Neural cell (in vitro differentiated cells): Measurements from ENCODE around the gene GDPD5. TPM values are rescaled to one million over a fixed set of nuclear protein-coding genes. Genes with fewer than 3 reads are reported as not detected.

Experiments
- H2AFZ ChIP-seq: fragments of 200-600, 300-800 bp; sonication (generic), shearing (Covaris generic); 2 replicates; pipeline ENCODE4 v1.6.0; 2014; ENCODE audit warnings: low read depth, mild to moderate bottlenecking, antibody characterized with exemption, low read length, moderate library complexity
- H3F3A ChIP-seq: fragments of 200-600 bp; shearing (Covaris generic); 2 replicates; pipeline ENCODE4 v1.6.1; 2016; ENCODE audit warnings: mild to moderate bottlenecking, moderate library complexity, mixed read lengths, antibody characterized with exemption, low read length; ENCODE audit not compliant: insufficient read depth, poor library complexity, severe bottlenecking
- H3K27ac ChIP-seq: fragments of 200-600, 300-800 bp; sonication (generic), shearing (Covaris generic); 2 replicates; pipeline ENCODE4 v1.5.1; 2014; ENCODE audit warnings: mild to moderate bottlenecking, low read length, moderate library complexity
- H3K27me3 ChIP-seq: fragments of 300-800, 200-600 bp; sonication (generic), shearing (Covaris generic); 2 replicates; pipeline ENCODE4 v1.6.0; 2014; ENCODE audit warnings: mild to moderate bottlenecking, low read depth, low read length, moderate library complexity; ENCODE audit not compliant: insufficient read depth
- H3K36me3 ChIP-seq: fragments of 300-800, 200-600 bp; sonication (generic), shearing (Covaris generic); 2 replicates; pipeline ENCODE4 v1.5.1; 2014; ENCODE audit warnings: mild to moderate bottlenecking, antibody characterized with exemption, low read length, moderate library complexity; ENCODE audit not compliant: insufficient read depth
- H3K4me2 ChIP-seq: fragments of 300-800, 200-600 bp; sonication (generic), shearing (Covaris generic); 2 replicates; pipeline ENCODE4 v1.6.0; 2014; ENCODE audit warnings: mild to moderate bottlenecking, low read length
- H3K4me3 ChIP-seq: fragments of 300-800, 200-600 bp; sonication (generic), shearing (Covaris generic); 2 replicates; pipeline ENCODE4 v1.5.1; 2014; ENCODE audit warnings: mild to moderate bottlenecking, low read length, moderate library complexity
- H3K79me2 ChIP-seq: fragments of 200-600 bp; shearing (Covaris generic); replicated peaks from 2 replicates; pipeline ENCODE4 v1.6.0; 2014; ENCODE audit warnings: mild to moderate bottlenecking, low read length, moderate library complexity; ENCODE audit not compliant: insufficient read depth
- H3K9ac ChIP-seq: fragments of 300-800, 200-600 bp; sonication (generic), shearing (Covaris generic); 2 replicates; pipeline ENCODE4 v1.6.1; 2016; ENCODE audit warnings: mild to moderate bottlenecking, low read length, mixed read lengths
- H3K9me2 ChIP-seq: fragments of 200-600 bp; shearing (Covaris generic); 2 replicates; pipeline ENCODE4 v1.6.1; 2016; ENCODE audit warnings: mild to moderate bottlenecking, low read length, mixed read lengths; ENCODE audit not compliant: insufficient read depth
- H3K9me3 ChIP-seq: fragments of 200-600, 300-800 bp; sonication (generic), shearing (Covaris generic); 2 replicates; pipeline ENCODE4 v1.6.1; 2016; ENCODE audit warnings: mild to moderate bottlenecking, mixed run types, low read length, moderate library complexity, mixed read lengths
- H4K20me1 ChIP-seq: fragments of 200-600 bp; shearing (Covaris generic); 2 replicates; pipeline ENCODE4 v1.6.1; 2016; ENCODE audit warnings: mild to moderate bottlenecking, mixed run types; ENCODE audit not compliant: insufficient read depth
- EP300 ChIP-seq: fragments of 450-650 bp; conservative IDR thresholded peaks from 2 replicates; pipeline ENCODE4 v1.6.1; 2014; ENCODE audit warnings: antibody characterized with exemption, mild to moderate bottlenecking, moderate library complexity; ENCODE audit not compliant: poor library complexity, severe bottlenecking
- EZH2 ChIP-seq: fragments of 200-600, 300-800 bp; shearing (Covaris generic), sonication (generic); IDR thresholded peaks from 2 replicates; pipeline ENCODE4 v1.6.1; 2014; ENCODE audit warnings: antibody characterized with exemption, low read length, borderline replicate concordance, mild to moderate bottlenecking; ENCODE audit not compliant: insufficient read depth, poor library complexity, severe bottlenecking
- MXI1 ChIP-seq: fragments of 450-650 bp; conservative IDR thresholded peaks from 2 replicates; pipeline ENCODE4 v1.6.1; 2014; ENCODE audit warnings: antibody characterized with exemption, mild to moderate bottlenecking; ENCODE audit not compliant: poor library complexity, severe bottlenecking
- POLR2AphosphoS5 ChIP-seq: IDR thresholded peaks from 2 replicates; pipeline ENCODE4 v1.6.1; 2012
- RAD21 ChIP-seq: fragments of 450-650 bp; conservative IDR thresholded peaks from 2 replicates; pipeline ENCODE4 v1.6.1; 2014; ENCODE audit warnings: antibody characterized with exemption, mild to moderate bottlenecking, moderate library complexity
- REST ChIP-seq: IDR thresholded peaks from 2 replicates; pipeline ENCODE4 v1.6.1; 2012; ENCODE audit warnings: borderline replicate concordance
- SMC3 ChIP-seq: fragments of 450-650 bp; conservative IDR thresholded peaks from 2 replicates; pipeline ENCODE4 v1.6.1; 2014; ENCODE audit warnings: antibody characterized with exemption, mild to moderate bottlenecking, moderate library complexity; ENCODE audit not compliant: poor library complexity
- TAF1 ChIP-seq: IDR thresholded peaks from 2 replicates; pipeline ENCODE4 v1.6.1; 2012; ENCODE audit warnings: low read depth
- polyA plus RNA-seq: library from polyadenylated mRNA; depleted of rRNA; stranded (reverse); fragments of >200 nt; gene quantifications from 2 replicates; pipeline ENCODE4 v1.2.3, GENCODE V29; 2014
- TF ChIP-seq, protein P1 (sequence below): fragments of 450-650 bp; IDR thresholded peaks from 2 replicates; pipeline ENCODE4 v1.5.1; 2014; ENCODE audit warnings: antibody characterized with exemption, mild to moderate bottlenecking, moderate library complexity; ENCODE audit not compliant: poor library complexity, severe bottlenecking

Gene GDPD5
- polyA plus RNA-seq, 1 donor from 2014 or later = 19.2 TPM

- H3K4me2 ChIP-seq = no peak overlapping the region
- H3K9ac ChIP-seq = no peak overlapping the region
- no peak overlapping the region for H3K4me3 ChIP-seq
- H3K27me3 ChIP-seq = no peaks in the 10 kb centered on the region
- no peaks in the 10 kb centered on the region for H3F3A ChIP-seq
- no peak overlapping the region for H2AFZ ChIP-seq
- H3K36me3 ChIP-seq = no peaks in the 10 kb centered on the region
- no peak overlapping the region for H3K27ac ChIP-seq
- no peak for TF ChIP-seq REST
- no peak for TF ChIP-seq EZH2
- no peak for TF ChIP-seq RAD21
- no peak for TF ChIP-seq MXI1
- no peak for TF ChIP-seq TAF1
- TF ChIP-seq, protein P1, sequence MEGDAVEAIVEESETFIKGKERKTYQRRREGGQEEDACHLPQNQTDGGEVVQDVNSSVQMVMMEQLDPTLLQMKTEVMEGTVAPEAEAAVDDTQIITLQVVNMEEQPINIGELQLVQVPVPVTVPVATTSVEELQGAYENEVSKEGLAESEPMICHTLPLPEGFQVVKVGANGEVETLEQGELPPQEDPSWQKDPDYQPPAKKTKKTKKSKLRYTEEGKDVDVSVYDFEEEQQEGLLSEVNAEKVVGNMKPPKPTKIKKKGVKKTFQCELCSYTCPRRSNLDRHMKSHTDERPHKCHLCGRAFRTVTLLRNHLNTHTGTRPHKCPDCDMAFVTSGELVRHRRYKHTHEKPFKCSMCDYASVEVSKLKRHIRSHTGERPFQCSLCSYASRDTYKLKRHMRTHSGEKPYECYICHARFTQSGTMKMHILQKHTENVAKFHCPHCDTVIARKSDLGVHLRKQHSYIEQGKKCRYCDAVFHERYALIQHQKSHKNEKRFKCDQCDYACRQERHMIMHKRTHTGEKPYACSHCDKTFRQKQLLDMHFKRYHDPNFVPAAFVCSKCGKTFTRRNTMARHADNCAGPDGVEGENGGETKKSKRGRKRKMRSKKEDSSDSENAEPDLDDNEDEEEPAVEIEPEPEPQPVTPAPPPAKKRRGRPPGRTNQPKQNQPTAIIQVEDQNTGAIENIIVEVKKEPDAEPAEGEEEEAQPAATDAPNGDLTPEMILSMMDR = no peak
- no peak for TF ChIP-seq SMC3
- no peak for TF ChIP-seq EP300
- no peaks in the 10 kb centered on the region for H3K9me3 ChIP-seq
- no peaks in the 10 kb centered on the region for H3K9me2 ChIP-seq
- no peaks in the 10 kb centered on the region for H4K20me1 ChIP-seq
- no peaks in the 10 kb centered on the region for H3K79me2 ChIP-seq
Observed at GRCh38 chr11:75467881-75468280, 57.9 kb downstream of the GDPD5 start.

DNA sequence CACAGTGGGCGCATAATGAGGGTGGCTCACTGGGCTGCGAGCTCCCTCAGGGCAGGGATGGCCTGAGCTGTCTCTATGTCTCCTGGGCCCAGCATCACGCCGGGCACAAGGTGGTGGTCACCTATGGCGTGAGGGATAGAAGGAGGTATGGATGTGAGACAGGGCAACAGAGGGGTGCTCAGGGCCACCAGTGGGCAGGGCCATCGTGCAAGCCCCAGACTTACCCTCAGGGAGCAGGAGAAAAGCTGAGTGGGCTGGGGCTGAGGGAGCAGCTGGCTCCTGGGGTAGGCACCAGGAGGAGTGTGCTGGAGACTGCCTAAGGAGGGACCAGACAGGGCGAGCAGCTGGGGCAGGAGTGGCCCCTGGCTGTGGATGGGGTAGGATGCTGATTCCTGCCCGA, 58.4 kb downstream of the GDPD5 start:
- no peak overlapping the region for H2AFZ ChIP-seq
- H3K9ac ChIP-seq = no peak overlapping the region
- H3F3A ChIP-seq = no peaks in the 10 kb centered on the region
- H3K9me2 ChIP-seq = no peaks in the 10 kb centered on the region
- no peaks in the 10 kb centered on the region for H3K9me3 ChIP-seq
- TF ChIP-seq RAD21 = no peak
- no peak for TF ChIP-seq REST
- TF ChIP-seq, protein P1 = no peak
- TF ChIP-seq POLR2AphosphoS5 = no peak
- no peak for TF ChIP-seq EP300
- no peak for TF ChIP-seq EZH2
- no peak for TF ChIP-seq TAF1
- H3K4me2 ChIP-seq = no peak overlapping the region
- H3K4me3 ChIP-seq = no peak overlapping the region
- H3K36me3 ChIP-seq = no peaks in the 10 kb centered on the region
- H3K27me3 ChIP-seq = no peaks in the 10 kb centered on the region
- H3K79me2 ChIP-seq = no peaks in the 10 kb centered on the region
- H3K27ac ChIP-seq = no peak overlapping the region
- no peaks in the 10 kb centered on the region for H4K20me1 ChIP-seq
